ENCODE measurements around the gene WDSUB1. TPM values are rescaled to one million over a fixed set of nuclear protein-coding genes. Genes with fewer than 3 reads are reported as not detected.

Gene WDSUB1
- total RNA-seq, 1 experiment from 2014 or later: 6.9 TPM

- Histone ChIP-seq H3K4me1 (replicated peaks; ENCODE audit: insufficient read depth) (peaks cover 12% of the 10 kb centered on the region), H2AFZ (no peak overlapping the region), H3K9me2 (ENCODE audit: insufficient read depth) (no peaks in the 10 kb centered on the region), H3K27ac (no peak overlapping the region), H3K79me2 (ENCODE audit: low read depth) (no peaks in the 10 kb centered on the region), H3K4me3 (no peak overlapping the region), H3F3A (ENCODE audit: insufficient read depth, low read depth) (no peaks in the 10 kb centered on the region), H3K9me3 (ENCODE audit: insufficient read depth, low read depth) (no peaks in the 10 kb centered on the region), H4K20me1 (ENCODE audit: insufficient read depth) (no peaks in the 10 kb centered on the region), H3K36me3 (ENCODE audit: low read depth) (no peaks in the 10 kb centered on the region), H3K27me3 (ENCODE audit: insufficient read depth, low read depth) (no peaks in the 10 kb centered on the region), H3K4me2 (no peak overlapping the region)
- intact Hi-C loops (cut with micrococcal nuclease; ENCODE audit: unreplicated experiment): no loop called here
- TF ChIP-seq CTCF (conservative IDR thresholded peaks at IDR 0.05) (no peak), EZH2 (IDR thresholded peaks at IDR 0.05; ENCODE audit: low read depth) (no peak)
- ChIA-PET CTCF (no interaction called here), POLR2A (ENCODE audit: unreplicated experiment) (no interaction called here)
- no TSS peak for BruUV-seq (replicated peaks)
- DNase-seq: no peak
Observed at GRCh38 chr2:159298967-159299366, 12.5 kb upstream of the WDSUB1 start.

GRCh38 chr2:159297042-159297707, 10.7 kb upstream of the WDSUB1 start:
- no peak for TF ChIP-seq CTCF (conservative IDR thresholded peaks at IDR 0.05)
- no peak for TF ChIP-seq EZH2 (IDR thresholded peaks at IDR 0.05; ENCODE audit: low read depth)
- no peaks in the 10 kb centered on the region for H3K79me2 ChIP-seq (ENCODE audit: low read depth)
- H3K9me2 ChIP-seq (ENCODE audit: insufficient read depth): no peaks in the 10 kb centered on the region
- H3K4me2 ChIP-seq: peak overlapping the region; percentile 26
- no peak overlapping the region for H3K4me3 ChIP-seq
- H3K27me3 ChIP-seq (ENCODE audit: insufficient read depth, low read depth): no peaks in the 10 kb centered on the region
- POLR2A ChIA-PET (ENCODE audit: unreplicated experiment): no interaction called here
- H3K36me3 ChIP-seq (ENCODE audit: low read depth): no peaks in the 10 kb centered on the region
- H2AFZ ChIP-seq: no peak overlapping the region
- intact Hi-C loops (cut with micrococcal nuclease; ENCODE audit: unreplicated experiment): no loop called here
- no peaks in the 10 kb centered on the region for H4K20me1 ChIP-seq (ENCODE audit: insufficient read depth)
- DNase-seq: peak; percentile 5 to 43
- H3K27ac ChIP-seq: no peak overlapping the region
- CTCF ChIA-PET: interaction anchor here (0.6 kb wide), 1 partner anchor 45 kb away, joined by 3 read pairs; no protein-coding TSS in a partner anchor
- peaks cover 12% of the 10 kb centered on the region for H3K4me1 ChIP-seq (replicated peaks; ENCODE audit: insufficient read depth)
- no peaks in the 10 kb centered on the region for H3K9me3 ChIP-seq (ENCODE audit: insufficient read depth, low read depth)
- no peaks in the 10 kb centered on the region for H3F3A ChIP-seq (ENCODE audit: insufficient read depth, low read depth)
- BruUV-seq (replicated peaks): no TSS peak

GRCh38 chr2:159292157-159292556, 5.7 kb upstream of the WDSUB1 start:
- no peaks in the 10 kb centered on the region for H3K36me3 ChIP-seq (ENCODE audit: low read depth)
- no TSS peak for BruUV-seq (replicated peaks)
- no peaks in the 10 kb centered on the region for H3K27me3 ChIP-seq (ENCODE audit: insufficient read depth, low read depth)
- H3F3A ChIP-seq (ENCODE audit: insufficient read depth, low read depth): 0 out of 2 replicates have a peak, but pooled peaks cover 7% of the 10 kb centered on the region
- no peak overlapping the region for H3K27ac ChIP-seq
- POLR2A ChIA-PET (ENCODE audit: unreplicated experiment): no interaction called here
- intact Hi-C loops (cut with micrococcal nuclease; ENCODE audit: unreplicated experiment): no loop called here
- no peaks in the 10 kb centered on the region for H3K79me2 ChIP-seq (ENCODE audit: low read depth)
- no peak for DNase-seq
- CTCF ChIA-PET: no interaction called here
- H3K9me2 ChIP-seq (ENCODE audit: insufficient read depth): no peaks in the 10 kb centered on the region
- no peaks in the 10 kb centered on the region for H4K20me1 ChIP-seq (ENCODE audit: insufficient read depth)
- no peaks in the 10 kb centered on the region for H3K9me3 ChIP-seq (ENCODE audit: insufficient read depth, low read depth)
- no peak overlapping the region for H3K4me3 ChIP-seq
- no peak overlapping the region for H2AFZ ChIP-seq
- TF ChIP-seq EZH2 (IDR thresholded peaks at IDR 0.05; ENCODE audit: low read depth) (no peak), CTCF (conservative IDR thresholded peaks at IDR 0.05) (no peak)
- no peak overlapping the region for H3K4me2 ChIP-seq
- H3K4me1 ChIP-seq (replicated peaks; ENCODE audit: insufficient read depth): peaks cover 22% of the 10 kb centered on the region

All from PC-9 (cell line).